HepG2 (cell line): ENCODE data around the gene TIMP4. TPM values are rescaled to one million over a fixed set of nuclear protein-coding genes. Genes with fewer than 3 reads are reported as not detected.

Experiments
- ATAC-seq: fragments of 200-7000 bp; cut with Tn5 transposase; 3 replicates; pipeline ENCODE4 v1.9.1; 2020; ENCODE audit warnings: mild to moderate bottlenecking, moderate library complexity
- BruUV-seq: library from RNA; stranded (reverse); fragments of 400-500 nt; replicated peaks from 2 replicates; lab custom pipeline; 2021; lab: Mats Ljungman, UMichigan
- CTCF ChIA-PET: fragments of 300-600 bp; formaldehyde crosslinking; extraction: SDS; loops from one replicate; lab custom pipeline; 2021; ENCODE audit warnings: low total read pairs, inconsistent platforms, low intra/inter-chr PET ratio; lab: Yijun Ruan, JAX
- POLR2A ChIA-PET: fragments of 350-600 bp; sonication (Branson Sonifier 250); formaldehyde crosslinking; loops from one replicate; lab custom pipeline; 2020; ENCODE audit warnings: antibody characterized with exemption, inconsistent platforms; lab: Yijun Ruan, JAX
- DNase-seq: peaks from one replicate; pipeline ENCODE4 v3.0.0-alpha.2; 2015; ENCODE audit warnings: low spot score
- FAIRE-seq: peaks from 3 replicates; lab custom pipeline; 2011; peaks lifted over from hg19 to GRCh38; lab: Jason Lieb, UNC
- H2AFZ ChIP-seq: one replicate; pipeline ENCODE4 v1.6.1; 2011; ENCODE audit warnings: low read length, inconsistent platforms
- H3K27ac ChIP-seq: fragments of 300-600 bp; 3 replicates; pipeline ENCODE4 v1.8.0; 2011; ENCODE audit warnings: mixed run types, mild to moderate bottlenecking, mixed read lengths, low read length, inconsistent platforms; ENCODE audit not compliant: insufficient read depth; ENCODE audit errors: extremely low read length
- H3K27me3 ChIP-seq, 2 experiments: fragments of 200-600 bp in 1 of 2; 2 replicates in 1 of 2; 3 replicates in 1 of 2; pipeline versions ENCODE4 v1.6.0 to v1.8.0; 2011; ENCODE audit warnings: low read length in 2 of 2, mild to moderate bottlenecking in 2 of 2, moderate library complexity in 2 of 2, inconsistent platforms in 1 of 2; ENCODE audit not compliant: insufficient read depth in 2 of 2, control insufficient read depth in 1 of 2
- H3K36me3 ChIP-seq, 2 experiments: fragments of 200-600 bp in 1 of 2; replicated peaks in 1 of 2; 2 replicates in 1 of 2; 3 replicates in 1 of 2; pipeline versions ENCODE4 v1.5.1 to v1.8.0; 2011; ENCODE audit warnings: low read length in 2 of 2, inconsistent platforms in 1 of 2; ENCODE audit not compliant: insufficient read depth in 2 of 2, control insufficient read depth in 1 of 2
- H3K4me1 ChIP-seq: 2 replicates; pipeline ENCODE4 v1.5.1; 2012; ENCODE audit warnings: low read length, inconsistent platforms; ENCODE audit not compliant: insufficient read depth
- H3K4me2 ChIP-seq: 2 replicates; pipeline ENCODE4 v1.6.0; 2011; ENCODE audit warnings: low read depth, low read length, inconsistent platforms
- H3K4me3 ChIP-seq, 3 experiments: fragments of 200-600 bp in 1 of 3; sonication (generic), shearing (Covaris generic) in 1 of 3; replicated peaks in 1 of 3; 2 replicates each; pipeline ENCODE4 v1.5.1; 2011 to 2016; ENCODE audit warnings: low read length in 3 of 3, inconsistent platforms in 2 of 3, low read depth in 2 of 3, mild to moderate bottlenecking in 2 of 3, control low read depth in 1 of 3, mixed read lengths in 1 of 3; ENCODE audit not compliant: insufficient read depth in 1 of 3
- H3K79me2 ChIP-seq: one replicate; pipeline ENCODE4 v1.6.1; 2011; ENCODE audit warnings: low read length, inconsistent platforms; ENCODE audit not compliant: insufficient read depth
- H3K9ac ChIP-seq: 2 replicates; pipeline ENCODE4 v1.6.0; 2011; ENCODE audit warnings: mild to moderate bottlenecking, low read depth, low read length, inconsistent platforms; ENCODE audit not compliant: insufficient read depth
- H3K9me3 ChIP-seq: 2 replicates; pipeline ENCODE4 v1.5.1; 2012; ENCODE audit warnings: mild to moderate bottlenecking, low read length
- H4K20me1 ChIP-seq: 2 replicates; pipeline ENCODE4 v1.6.0; 2011; ENCODE audit warnings: inconsistent platforms, mild to moderate bottlenecking, low read length, moderate library complexity; ENCODE audit not compliant: insufficient read depth
- MAF1 ChIP-seq: sonication (generic); formaldehyde crosslinking; IDR thresholded peaks from 2 replicates; pipeline ENCODE4 v1.5.0; 2020; ENCODE audit warnings: missing genetic modification reagents, borderline replicate concordance
- MED8 ChIP-seq: sonication (generic); formaldehyde crosslinking; IDR thresholded peaks from 2 replicates; pipeline ENCODE4 v1.8.1; 2023; ENCODE audit warnings: mild to moderate bottlenecking, missing genetic modification reagents; ENCODE audit not compliant: insufficient replicate concordance
- RBFOX2 ChIP-seq: fragments of 200-400 bp; formaldehyde crosslinking; IDR thresholded peaks from 2 replicates; pipeline ENCODE4 v1.6.1; 2017; ENCODE audit warnings: low read depth, mild to moderate bottlenecking, low read length
- RFX1 ChIP-seq: fragments of 450-650 bp; IDR thresholded peaks from 2 replicates; pipeline ENCODE4 v1.6.1; 2017
- SALL2 ChIP-seq: sonication (generic); formaldehyde crosslinking; IDR thresholded peaks from 2 replicates; pipeline ENCODE4 v1.8.1; 2023; ENCODE audit warnings: mild to moderate bottlenecking, missing genetic modification reagents, inconsistent platforms
- SMYD3 ChIP-seq: sonication (generic); formaldehyde crosslinking; IDR thresholded peaks from 2 replicates; pipeline ENCODE4 v1.8.1; 2023; ENCODE audit warnings: mild to moderate bottlenecking, missing genetic modification reagents
- TBP ChIP-seq: sonication (generic); formaldehyde crosslinking; IDR thresholded peaks from 2 replicates; pipeline ENCODE4 v1.5.0; 2020; ENCODE audit warnings: missing genetic modification reagents
- YEATS4 ChIP-seq: sonication (generic); formaldehyde crosslinking; IDR thresholded peaks from 2 replicates; pipeline ENCODE4 v1.4.0; 2020; ENCODE audit warnings: missing genetic modification reagents, borderline replicate concordance
- ZMAT3 ChIP-seq: sonication (generic); formaldehyde crosslinking; conservative IDR thresholded peaks from 2 replicates; pipeline ENCODE4 v1.7.0; 2021; ENCODE audit warnings: missing genetic modification reagents
- ZNF260 ChIP-seq: sonication (generic); formaldehyde crosslinking; IDR thresholded peaks from 2 replicates; pipeline ENCODE4 v1.4.0; 2020; ENCODE audit warnings: missing genetic modification reagents, low read depth, mild to moderate bottlenecking, borderline replicate concordance
- ZNF331 ChIP-seq: sonication (generic); formaldehyde crosslinking; IDR thresholded peaks from 2 replicates; pipeline ENCODE4 v1.4.0; 2020; ENCODE audit warnings: missing genetic modification reagents
- ZNF343 ChIP-seq: sonication (generic); formaldehyde crosslinking; IDR thresholded peaks from 2 replicates; pipeline ENCODE4 v1.4.0; 2020; ENCODE audit warnings: mild to moderate bottlenecking, missing genetic modification reagents
- ZNF382 ChIP-seq: sonication (generic); formaldehyde crosslinking; IDR thresholded peaks from 2 replicates; pipeline ENCODE4 v1.5.0; 2020; ENCODE audit warnings: missing genetic modification reagents, mild to moderate bottlenecking, borderline replicate concordance
- ZNF513 ChIP-seq: sonication (generic); formaldehyde crosslinking; conservative IDR thresholded peaks from 2 replicates; pipeline ENCODE4 v1.5.0; 2020; ENCODE audit warnings: missing genetic modification reagents
- WGBS: methylation state at CpG from one replicate; pipeline ENCODE4 v1.1.6; 2017; ENCODE audit warnings: low lambda C conversion rate; 5-methylcytosine and 5-hydroxymethylcytosine counted together
- in situ Hi-C: cut with HindIII; loops from 2 replicates; pipeline ENCODE4 v1.10.0; 2017; ENCODE audit warnings: low pct_unique_long_range_greater_than_20kb; ENCODE audit not compliant: extremely low pct_ligation_motif_present
- intact Hi-C: fragments of 100-400 bp; cut with micrococcal nuclease; formaldehyde crosslinking; loops from one replicate; pipeline ENCODE4 v1.10.0; 2022; ENCODE audit not compliant: unreplicated experiment
- polyA plus RNA-seq, 8 experiments: library from polyadenylated mRNA; depleted of rRNA in 3 of 8; stranded (reverse) in 7 of 8; unstranded in 1 of 8; fragments of >200 nt; fragmentation: Illumina TruSeq in 4 of 8; extraction: Trizol in 4 of 8; gene quantifications; 2 replicates each; pipeline versions ENCODE4 v1.2.1 to v1.2.3, GENCODE V29; 2011 to 2016; ENCODE audit warnings: low read depth in 4 of 8, missing spikeins in 1 of 8, mixed read lengths in 1 of 8; ENCODE audit not compliant: insufficient read depth in 1 of 8
- total RNA-seq, 5 experiments: library from RNA; depleted of rRNA; stranded (reverse); fragments of >200 nt; fragmentation: Illumina TruSeq; extraction: Trizol; gene quantifications; 2 replicates each; pipeline ENCODE4 v1.2.3, GENCODE V29; 2016; ENCODE audit warnings: low read depth in 1 of 5

TIMP4 gene
- total and polyA plus RNA-seq, 2 of the 13 experiments (the other 11 are each of a cell fraction or from before 2014, with no cell fraction given) = 0.05 to 0.07 TPM

GRCh38 chr3:12127391-12127790 is 31.3 kb downstream of the TIMP4 start:
- CTCF ChIA-PET = no interaction called here
- Histone ChIP-seq H3K4me2 (no peak overlapping the region), H3K36me3 (no peaks in the 10 kb centered on the region), H2AFZ (no peak overlapping the region), H3K9me3 (no peaks in the 10 kb centered on the region), H3K27ac (no peak overlapping the region), H3K79me2 (no peaks in the 10 kb centered on the region), H3K27me3 (no peaks in the 10 kb centered on the region), H3K9ac (no peak overlapping the region), H3K4me1 (no peaks in the 10 kb centered on the region), H3K4me3 (no peak overlapping the region), H4K20me1 (no peaks in the 10 kb centered on the region)
- 57% methylated on average over 1 of the region's 1 CpG for WGBS
- DNase-seq (no peak), ATAC-seq (no peak), FAIRE-seq (no peak)
- no TSS peak for BruUV-seq
- POLR2A ChIA-PET = no interaction called here
- TF ChIP-seq ZNF331 (CRISPR knock-in tag) = no peak
- TF ChIP-seq RFX1 = no peak
- no peak for TF ChIP-seq ZNF513
- TF ChIP-seq TBP (CRISPR knock-in tag) = no peak
- no peak for TF ChIP-seq MAF1 (CRISPR knock-in tag)
- no peak for TF ChIP-seq YEATS4 (CRISPR knock-in tag)
- TF ChIP-seq ZNF260 (CRISPR knock-in tag) = no peak
- no peak for TF ChIP-seq SMYD3
- TF ChIP-seq ZNF343 (CRISPR knock-in tag) = no peak
- no peak for TF ChIP-seq RBFOX2
- TF ChIP-seq SALL2 (CRISPR knock-in tag) = no peak
- no peak for TF ChIP-seq MED8 (CRISPR knock-in tag)
- TF ChIP-seq ZMAT3 (CRISPR knock-in tag) = no peak
- TF ChIP-seq ZNF382 (CRISPR knock-in tag) = no peak
- in situ Hi-C loops (no loop called here), intact Hi-C loops (no loop called here)
